ENCODE data around the gene EQTN.
"Not testable (repeated sequence)": the region's sequence is repeated elsewhere in the genome, so short reads cannot be mapped to it uniquely, and the experiment has no call there.

Gene EQTN

DNA sequence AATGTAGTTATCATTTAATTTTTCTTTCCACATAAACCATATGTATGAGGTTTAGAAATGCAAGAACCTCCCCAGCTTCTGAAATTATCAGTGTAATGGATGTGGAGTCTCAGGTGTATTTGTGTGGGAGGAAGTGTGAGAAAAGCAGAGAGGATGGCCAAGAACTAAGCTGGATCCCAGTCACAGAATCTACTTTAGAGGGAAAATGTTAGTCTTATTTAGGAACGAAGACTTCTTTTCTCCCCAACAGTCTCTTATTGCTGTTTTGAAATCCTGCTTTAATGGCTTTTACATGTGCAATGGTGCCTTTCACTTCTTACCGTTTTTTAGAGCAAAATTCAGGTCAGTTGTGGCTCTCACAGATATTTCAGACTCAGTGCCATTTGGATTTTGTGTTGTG, 3.0 kb downstream of the EQTN start:
- DNase-seq (ENCODE audit: low read depth) = no peak

DNA sequence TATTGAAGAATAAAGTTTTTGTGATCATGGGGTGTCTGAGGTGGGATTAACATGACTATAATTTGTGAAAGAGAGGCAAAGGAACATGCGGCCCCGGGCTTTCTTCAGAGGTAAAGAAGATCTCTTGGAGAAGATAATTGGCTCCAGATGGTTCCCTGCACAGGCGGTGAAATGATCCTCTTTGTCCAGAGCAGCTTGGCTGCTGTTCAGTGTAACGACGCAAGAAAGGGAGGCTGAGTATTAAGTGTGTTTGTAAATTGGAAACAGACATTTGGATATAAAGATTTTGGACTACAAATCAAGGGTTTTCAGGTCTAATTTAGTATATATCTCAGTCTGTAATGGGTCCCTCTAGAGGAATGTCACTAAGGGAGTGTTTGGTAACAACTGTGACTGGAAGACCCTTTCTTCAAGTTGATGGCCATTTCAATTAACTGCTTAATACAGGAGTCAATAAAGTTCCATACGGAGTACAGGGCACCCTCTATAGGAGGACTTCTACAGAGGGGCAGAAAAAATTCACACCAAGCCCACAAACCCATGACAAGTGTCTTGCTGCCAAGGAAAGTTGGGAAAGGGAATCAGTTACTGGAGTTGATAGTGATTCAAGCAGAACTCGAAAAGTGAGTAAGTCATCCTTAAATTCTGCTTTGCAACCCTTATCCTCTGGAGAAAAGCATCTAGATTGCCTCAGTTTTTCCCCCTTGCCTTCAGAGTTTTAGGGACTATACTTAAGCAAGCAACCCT, 4.1 kb downstream of the EQTN start:
- no peak for DNase-seq (ENCODE audit: low read depth)

DNA sequence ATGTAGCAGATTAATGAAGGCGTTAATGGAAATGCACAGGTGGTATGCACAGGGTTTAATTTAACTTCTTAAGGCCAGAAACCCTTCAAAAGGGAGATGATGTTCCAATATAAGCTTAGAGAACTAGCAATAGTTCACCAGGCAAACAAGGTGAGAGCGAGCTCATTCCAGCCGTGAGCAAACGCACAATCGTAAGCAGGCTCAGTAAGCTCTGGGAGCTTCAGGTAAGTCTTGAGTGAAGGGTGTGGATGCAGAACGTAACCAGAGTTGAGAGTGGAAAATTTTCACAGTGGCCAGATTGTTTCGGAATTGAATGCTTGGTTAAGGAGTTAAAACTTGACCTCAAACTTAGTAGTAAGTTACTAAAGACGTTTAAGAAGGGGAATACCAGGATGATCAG, 5.7 kb downstream of the EQTN start:
- DNase-seq (ENCODE audit: low read depth) = no peak

DNA sequence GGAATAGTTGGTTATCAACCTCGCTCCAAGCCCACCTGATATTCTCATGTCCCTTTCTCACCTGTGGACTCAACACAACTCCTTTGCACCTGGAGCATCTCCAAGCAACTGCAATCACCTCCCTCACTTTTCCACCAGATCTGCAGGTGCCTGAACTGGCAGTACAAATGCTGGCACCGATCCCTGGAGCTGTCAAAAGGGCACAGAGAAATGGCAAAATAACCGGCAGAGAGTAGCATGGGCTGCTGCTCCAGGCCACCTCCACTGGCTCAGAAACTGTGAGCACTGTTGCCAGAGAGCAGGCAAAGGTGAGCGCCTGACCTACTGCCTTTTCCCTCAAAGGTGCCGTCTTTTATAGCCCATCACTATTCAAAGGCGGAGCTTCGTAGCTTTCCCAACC, 14.7 kb downstream of the EQTN start:
- no peak for DNase-seq (ENCODE audit: low read depth)

DNA sequence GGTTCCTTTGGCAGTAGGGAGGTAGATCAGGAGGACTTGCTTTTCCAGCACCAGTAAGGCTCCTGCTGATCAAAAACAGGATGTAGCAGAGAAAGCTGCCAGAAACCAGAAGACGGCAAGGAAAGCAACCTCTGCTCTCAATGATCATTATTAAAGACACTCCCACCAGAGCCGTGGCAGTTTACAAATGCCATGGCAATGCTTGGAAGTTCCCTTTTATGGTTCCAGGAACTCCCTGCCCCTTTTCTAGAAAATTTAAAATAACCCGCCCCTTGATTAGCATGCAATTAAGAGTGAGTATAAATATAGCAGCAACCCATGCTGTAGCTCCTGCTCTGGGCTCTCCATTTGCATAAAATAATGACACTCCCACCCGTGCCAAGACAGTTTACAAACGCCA, 16.1 kb downstream of the EQTN start:
- DNase-seq (ENCODE audit: low read depth) = no peak

DNA sequence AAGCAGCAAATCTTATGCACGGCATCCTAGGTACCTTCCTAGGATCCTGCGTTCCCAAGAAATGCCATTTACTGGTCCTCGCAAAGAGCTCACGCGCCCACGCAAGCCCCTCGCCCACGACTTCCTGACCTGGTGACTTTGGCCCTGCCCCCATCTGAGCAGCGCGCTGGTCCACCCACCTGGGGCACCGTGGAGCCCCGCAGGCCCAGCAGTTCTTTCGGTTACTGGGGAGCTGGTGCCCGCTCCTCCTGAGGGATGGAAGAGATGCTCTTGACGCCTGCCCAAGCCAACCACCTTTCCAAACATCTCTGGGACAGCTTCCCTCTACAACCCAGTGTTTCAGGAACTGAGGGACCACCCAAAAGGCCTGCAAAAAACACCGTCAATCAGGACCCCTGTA, 16.7 kb downstream of the EQTN start:
- DNase-seq (ENCODE audit: low read depth) = no peak

DNA sequence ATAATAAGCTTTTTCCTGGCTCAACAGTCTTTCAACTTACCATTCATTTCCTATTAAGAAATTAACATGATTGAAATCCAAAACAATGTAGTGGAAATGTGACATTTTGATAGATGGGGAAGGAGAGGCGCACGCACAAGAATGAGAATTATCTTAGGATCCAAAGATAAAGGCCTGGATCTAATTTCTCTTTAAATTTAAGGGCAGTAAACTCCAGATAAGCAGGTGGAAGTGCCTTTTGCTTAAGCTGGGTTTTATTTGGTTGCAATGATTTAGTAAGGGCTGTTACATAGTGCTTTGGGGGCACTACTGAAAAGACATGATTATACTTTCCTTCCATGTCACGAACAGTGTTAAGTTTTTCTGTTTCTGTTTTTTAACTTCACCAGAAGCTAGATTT, 17.3 kb downstream of the EQTN start:
- DNase-seq (ENCODE audit: low read depth) = no peak

DNA sequence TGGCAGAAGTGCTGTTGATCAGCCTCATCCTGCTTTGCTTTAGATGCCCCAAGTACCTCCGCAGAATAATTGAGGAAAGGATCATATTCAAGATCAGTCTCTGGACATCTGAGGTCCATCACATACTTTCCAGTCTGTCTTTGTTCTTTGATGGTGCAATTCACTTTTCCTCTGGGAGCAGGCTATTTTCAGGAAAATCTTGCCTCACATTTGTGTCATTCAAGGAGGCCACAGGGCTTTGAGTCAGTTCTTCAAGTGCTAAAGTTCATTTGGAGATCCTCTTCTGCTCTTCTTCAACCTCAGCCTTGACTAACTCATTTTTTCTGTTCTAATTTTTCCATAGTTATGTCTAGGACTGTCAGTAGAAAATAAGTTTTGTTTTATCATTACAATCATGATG, 18.6 kb downstream of the EQTN start:
- no peak for DNase-seq (ENCODE audit: low read depth)

DNA sequence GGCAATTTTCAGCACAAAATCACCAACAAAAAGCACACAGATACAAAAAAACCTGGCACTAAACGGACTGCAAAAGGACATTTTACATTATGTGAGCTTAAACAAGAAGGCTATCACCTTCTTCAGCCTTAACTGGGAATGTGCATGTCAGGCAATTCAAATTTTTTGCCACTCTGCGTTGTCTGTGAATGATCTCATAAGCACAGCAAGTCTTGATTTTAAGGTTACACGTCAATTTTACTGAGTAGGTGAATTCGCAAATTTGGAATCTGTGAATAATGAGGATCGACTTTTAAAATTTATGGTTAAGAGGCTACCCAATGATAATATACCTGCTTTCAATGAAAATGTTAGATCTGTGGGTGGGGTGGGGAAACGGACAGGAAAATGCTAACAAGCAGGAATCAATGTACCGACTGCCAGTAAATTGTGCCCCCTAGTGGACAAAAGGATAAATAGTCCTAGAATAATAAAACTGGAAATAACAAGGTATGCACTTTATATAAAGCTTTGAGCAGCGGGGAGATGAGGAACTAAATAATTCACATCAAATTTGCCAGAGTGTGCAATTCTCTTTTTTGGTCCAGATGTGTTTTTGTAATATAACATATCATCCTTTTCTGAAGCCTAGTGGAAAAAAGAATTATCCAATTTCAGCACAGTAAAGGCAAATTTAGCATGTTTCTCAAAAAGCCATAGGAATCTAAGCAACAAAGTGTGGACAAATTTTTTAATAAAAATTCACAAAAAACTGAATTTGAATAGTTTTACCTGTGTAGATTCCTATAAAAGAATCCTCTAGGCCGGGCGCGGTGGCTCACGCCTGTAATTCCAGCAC, 20.5 kb downstream of the EQTN start:
- peak; percentile 64 for DNase-seq (ENCODE audit: low read depth)

DNA sequence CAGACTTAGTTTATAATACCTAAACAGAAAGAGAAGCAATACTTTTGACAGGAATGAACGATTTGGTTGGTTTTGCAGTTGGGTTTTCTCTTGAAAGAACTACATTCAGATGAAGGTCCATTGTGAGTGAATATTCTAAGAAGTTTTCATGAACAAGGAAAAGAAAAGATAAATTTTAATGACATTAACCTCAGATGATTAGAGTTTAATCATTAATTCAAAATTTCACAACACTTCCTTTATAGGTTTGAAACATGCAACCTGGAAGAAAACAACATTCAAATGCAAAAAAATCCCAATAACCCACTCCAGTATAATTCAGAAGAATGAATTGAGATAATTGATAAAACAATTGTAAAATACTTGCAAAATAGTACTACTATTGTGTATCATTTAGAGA, 23.8 kb downstream of the EQTN start:
- no peak for DNase-seq (ENCODE audit: low read depth)

DNA sequence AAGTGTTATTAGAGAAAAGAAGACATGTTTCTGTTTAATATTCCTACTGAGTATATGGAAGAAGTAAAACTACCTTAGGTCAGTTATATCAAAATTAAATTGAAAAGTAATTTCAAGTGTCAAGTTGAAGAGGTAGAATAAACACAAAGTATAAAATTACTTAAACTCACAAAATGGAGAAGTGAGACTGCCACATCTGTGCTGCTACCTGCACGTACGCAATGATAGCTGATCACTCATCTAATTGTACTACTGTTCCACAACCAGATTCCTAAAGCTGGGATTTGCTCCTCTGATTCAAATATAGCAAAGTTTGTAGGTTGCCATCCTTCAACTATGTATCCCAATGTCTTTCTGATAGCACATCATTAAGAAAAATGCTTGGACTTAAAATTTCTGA, 24.8 kb downstream of the EQTN start:
- no peak for DNase-seq (ENCODE audit: low read depth)

DNA sequence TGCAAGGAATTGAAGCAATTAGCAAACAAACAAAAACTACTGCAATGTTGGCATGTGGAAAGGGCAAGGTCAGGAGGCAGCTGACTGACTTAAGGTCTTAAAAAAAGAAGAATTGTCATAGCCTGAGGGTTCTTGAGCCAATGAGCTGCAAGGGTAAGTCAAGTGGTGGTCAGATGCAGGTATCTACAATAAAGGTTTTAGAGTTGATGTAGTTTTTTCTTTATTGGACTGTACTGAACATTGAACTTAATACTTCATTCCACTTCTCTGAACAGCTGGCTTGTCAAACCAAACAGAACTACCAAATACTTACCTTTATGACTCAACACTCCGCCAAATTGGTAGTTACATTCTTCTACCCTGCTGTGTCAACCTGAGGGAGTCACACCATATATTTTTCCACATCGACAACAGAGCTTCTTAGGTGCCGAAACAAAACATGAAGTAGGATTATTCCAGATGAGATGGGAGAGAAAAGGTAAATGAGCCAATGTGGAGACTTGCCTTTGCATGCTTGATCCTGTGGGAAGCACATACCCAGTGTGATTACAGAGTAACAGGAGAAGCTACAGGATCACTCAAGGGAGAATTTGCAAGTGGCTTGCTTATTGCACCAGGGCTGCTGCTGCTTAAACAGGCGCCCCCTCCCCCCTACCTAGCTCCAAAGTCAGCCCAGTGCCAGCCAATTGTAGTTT, 35.3 kb downstream of the EQTN start:
- no peak for DNase-seq (ENCODE audit: low read depth)

DNA sequence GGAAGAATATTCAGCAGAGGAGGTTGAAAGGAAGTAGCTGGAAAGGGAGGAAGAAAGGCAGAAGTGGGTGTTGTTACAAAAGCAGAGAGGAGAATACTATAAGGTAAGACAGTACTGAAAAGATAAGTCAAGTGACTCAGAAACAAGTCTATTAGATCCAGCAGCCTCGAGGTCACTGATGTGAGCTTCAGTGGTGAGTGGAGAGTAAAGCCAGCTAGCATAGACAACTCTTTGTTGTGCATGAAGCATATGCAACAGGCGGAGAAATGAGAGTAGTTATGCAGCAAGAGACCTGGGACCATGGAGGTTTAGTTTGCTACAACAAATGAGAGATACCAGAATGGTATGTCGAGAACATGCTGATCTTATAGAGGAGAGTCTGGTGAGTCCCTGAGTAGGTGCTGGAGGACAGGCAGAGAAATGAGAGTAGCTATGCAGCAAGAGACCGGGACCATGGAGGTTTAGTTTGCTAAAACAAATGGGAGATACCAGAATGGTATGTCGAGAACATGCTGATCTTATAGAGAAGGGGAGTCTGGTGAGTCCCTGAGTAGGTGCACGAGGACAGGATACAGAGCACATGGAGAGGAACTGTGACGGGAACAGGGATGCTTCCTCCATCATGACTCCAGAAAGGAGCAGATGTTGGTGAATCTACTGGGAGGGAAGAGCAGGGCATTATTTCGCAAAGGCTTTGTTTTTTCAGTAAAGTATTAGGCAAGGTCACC, 36.0 kb downstream of the EQTN start:
- no peak for DNase-seq (ENCODE audit: low read depth)

DNA sequence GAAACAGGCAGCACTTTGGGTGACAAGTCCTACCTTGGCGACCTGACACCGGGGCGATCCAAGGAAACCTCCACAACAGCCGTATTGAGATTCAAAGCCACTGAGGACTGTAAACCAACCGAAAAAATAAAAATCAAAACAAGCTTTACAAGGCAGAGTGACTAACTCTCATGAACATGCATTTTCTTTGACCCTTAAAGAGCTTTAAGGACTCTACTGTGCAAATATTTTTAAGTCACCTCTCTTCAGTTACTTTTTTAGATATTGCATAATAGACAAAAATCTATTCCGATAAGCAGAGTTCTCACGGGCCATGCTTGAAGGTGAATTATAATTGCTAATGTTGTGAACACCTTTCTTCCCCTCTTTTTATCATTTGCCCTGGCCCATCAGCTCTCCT, 38.3 kb downstream of the EQTN start:
- no peak for DNase-seq (ENCODE audit: low read depth)

DNA sequence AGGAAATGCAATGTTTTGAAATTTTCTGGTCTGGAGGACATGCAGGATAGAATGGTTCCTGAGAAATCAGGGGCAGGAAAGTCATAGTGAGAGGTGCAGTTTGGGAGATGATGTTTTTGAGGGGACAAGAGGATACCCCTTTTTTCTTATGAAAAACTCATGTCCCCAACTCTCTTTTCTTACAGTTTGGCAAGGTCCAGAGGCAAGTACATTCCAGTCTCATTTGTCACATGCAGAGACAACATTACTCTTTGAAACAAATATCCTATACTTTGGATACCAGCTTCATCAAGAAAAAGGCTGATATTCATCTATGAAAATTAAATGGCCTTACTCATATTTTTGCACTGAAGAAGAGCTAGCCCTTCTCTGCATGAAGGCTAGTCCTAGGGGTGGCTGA, 48.2 kb downstream of the EQTN start:
- no peak for DNase-seq (ENCODE audit: low read depth)

DNA sequence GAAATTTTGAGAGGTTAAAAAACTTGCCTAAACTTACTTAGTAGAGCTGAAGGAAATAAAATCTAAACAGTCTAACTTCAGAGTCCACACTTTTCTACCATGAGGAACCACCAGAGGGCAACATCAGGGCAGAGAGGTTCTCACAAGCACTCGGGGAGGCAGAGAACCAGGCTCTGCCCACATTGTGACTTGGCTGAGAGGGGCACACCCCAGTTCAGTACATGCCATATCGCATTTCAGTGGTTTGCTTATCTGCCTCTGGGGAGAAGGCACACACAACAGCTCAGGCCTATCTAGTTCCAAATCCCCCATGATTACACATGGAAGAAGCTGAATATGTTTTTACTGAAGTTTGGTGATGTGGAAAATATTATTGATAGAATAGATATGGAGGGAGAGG, 49.2 kb downstream of the EQTN start:
- DNase-seq (ENCODE audit: low read depth) = peak; percentile 52

DNA sequence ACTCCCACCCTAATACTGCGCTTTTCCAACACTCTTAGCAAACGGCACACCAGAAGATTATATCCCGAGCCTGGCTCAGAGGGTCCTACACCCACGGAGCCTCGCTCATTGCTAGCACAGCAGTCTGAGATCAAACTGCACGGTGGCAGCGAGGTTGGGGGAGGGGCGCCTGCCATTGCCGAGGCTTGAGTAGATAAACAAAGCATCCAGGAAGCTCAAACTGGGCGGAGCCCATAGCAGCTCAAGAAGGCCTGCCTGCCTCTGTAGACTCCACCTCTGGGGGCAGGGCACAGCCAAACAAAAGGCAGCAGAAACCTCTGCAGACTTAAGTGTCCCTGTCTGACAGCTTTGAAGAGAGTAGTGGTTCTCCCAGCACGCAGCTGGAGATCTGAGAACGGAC, 57.3 kb downstream of the EQTN start:
- not testable (repeated sequence) for DNase-seq (ENCODE audit: low read depth)

Data from ELR (cell line).